Endothelial cell of umbilical vein (primary cell): Measurements from ENCODE around the gene SIRT2.

ENCODE experiments used
- CTCF ChIP-seq, 2 donors: IDR thresholded peaks; 1 replicate in 1 of 2; 2 replicates in 1 of 2; pipeline ENCODE4 v1.5.1; 2011; ENCODE audit warnings: low read length in 2 of 2, mild to moderate bottlenecking in 2 of 2, moderate library complexity in 2 of 2, control low read depth in 1 of 2, inconsistent platforms in 1 of 2, low read depth in 1 of 2; ENCODE audit not compliant: insufficient read depth in 1 of 2; ENCODE audit errors: extremely low read depth in 1 of 2
- EZH2 ChIP-seq: IDR thresholded peaks from 2 replicates; pipeline ENCODE4 v1.6.1; 2012; ENCODE audit warnings: borderline replicate concordance, low read depth, mild to moderate bottlenecking, moderate library complexity, low read length, inconsistent platforms; ENCODE audit not compliant: severe bottlenecking
- FOS ChIP-seq: IDR thresholded peaks from 2 replicates; pipeline ENCODE4 v1.6.1; 2011; ENCODE audit warnings: mild to moderate bottlenecking, low read length, moderate library complexity, borderline replicate concordance; ENCODE audit not compliant: insufficient read depth
- GATA2 ChIP-seq: IDR thresholded peaks from 2 replicates; pipeline ENCODE4 v1.7.0; 2011; ENCODE audit warnings: low read depth, mild to moderate bottlenecking, moderate library complexity, mixed read lengths, low read length; ENCODE audit not compliant: insufficient read length, insufficient read depth
- JUN ChIP-seq: IDR thresholded peaks from 2 replicates; pipeline ENCODE4 v1.6.1; 2011; ENCODE audit warnings: borderline replicate concordance, low read depth; ENCODE audit not compliant: insufficient read length, insufficient read depth
- MAX ChIP-seq: IDR thresholded peaks from 2 replicates; pipeline ENCODE4 v1.6.1; 2011; ENCODE audit not compliant: insufficient read depth, insufficient read length
- MYC ChIP-seq: IDR thresholded peaks from one replicate; pipeline ENCODE4 v1.6.1; 2011; ENCODE audit warnings: mild to moderate bottlenecking, low read depth, low read length
- POLR2A ChIP-seq: IDR thresholded peaks from 2 replicates; pipeline ENCODE4 v1.6.1; 2012; ENCODE audit warnings: low read depth, mild to moderate bottlenecking, control low read depth, low read length
- POLR2AphosphoS5 ChIP-seq: IDR thresholded peaks from 2 replicates; pipeline ENCODE4 v1.6.1; 2012; ENCODE audit warnings: low read depth, mild to moderate bottlenecking, control low read depth, low read length, moderate library complexity; ENCODE audit not compliant: insufficient read depth

GRCh38 chr19:38904581-38905539, 5.4 kb upstream of the SIRT2 start:
- TF ChIP-seq CTCF (IDR thresholded peaks at IDR 0.05; ENCODE audit: extremely low read depth in 1 of 2, insufficient read depth in 1 of 2, low read depth in 1 of 2, low read length in 2 of 2), result no peak
- no peak for TF ChIP-seq POLR2AphosphoS5
- TF ChIP-seq POLR2A, result no peak
- TF ChIP-seq EZH2, result no peak
- no peak for TF ChIP-seq GATA2
- TF ChIP-seq FOS, result no peak
- no peak for TF ChIP-seq MYC
- no peak for TF ChIP-seq MAX
- TF ChIP-seq JUN, result no peak
